ENCODE measurements around the gene LRRC28. TPM values are rescaled to one million over a fixed set of nuclear protein-coding genes. Genes with fewer than 3 reads are reported as not detected.

LRRC28 gene
- total and polyA plus RNA-seq, 2 donors (not counting 1 experiment from before 2014, with no cell fraction given): 13.3 to 31.8 TPM

GRCh38 chr15:99343881-99344551, 92.7 kb downstream of the LRRC28 start:
- WGBS (ENCODE audit: insufficient coverage): 98% methylated on average over 7 of the region's 9 CpGs
- Histone ChIP-seq H2AFZ (ENCODE audit: insufficient read depth, low read depth, low read length, poor library complexity, severe bottlenecking) (no peak overlapping the region), H3K27me3 (replicated peaks in 1 of 4; ENCODE audit: control extremely low read depth in 1 of 4, control insufficient read depth in 3 of 4, insufficient read depth in 4 of 4, low read length in 3 of 4) (no peaks in the 10 kb centered on the region), H3K36me3 (replicated peaks in 1 of 2; ENCODE audit: control extremely low read depth in 1 of 2, control insufficient read depth in 1 of 2, extremely low read depth in 1 of 2, insufficient read depth in 2 of 2, low read length in 1 of 2) (no peaks in the 10 kb centered on the region), H3K4me3 (ENCODE audit: control extremely low read depth in 1 of 5, extremely low read depth in 1 of 5, insufficient read depth in 1 of 5, low read depth in 2 of 5, low read length in 4 of 5) (no peak overlapping the region), H4K20me1 (ENCODE audit: control insufficient read depth, insufficient read depth, low read length, poor library complexity, severe bottlenecking) (no peaks in the 10 kb centered on the region), H3K9ac (ENCODE audit: low read length) (no peak overlapping the region), H3K79me2 (ENCODE audit: control insufficient read depth, insufficient read depth, low read length) (no peaks in the 10 kb centered on the region), H3K27ac (ENCODE audit: low read length in 2 of 2) (no peak overlapping the region), H3K4me1 (ENCODE audit: control insufficient read depth in 2 of 2, insufficient read depth in 2 of 2, low read length in 2 of 2) (peaks cover 20 to 22% of the 10 kb centered on the region in 2 donors), H3K9me3 (ENCODE audit: control extremely low read depth in 1 of 3, control insufficient read depth in 2 of 3, insufficient read depth in 1 of 3, low read length in 2 of 3) (peaks cover 0 to 4% (median under 1%) of the 10 kb centered on the region in 3 donors), H3K4me2 (replicated peaks; ENCODE audit: low read depth, low read length, poor library complexity, severe bottlenecking) (no peak overlapping the region)
- H3K27me3 Mint-ChIP-seq: no peaks in the 10 kb centered on the region
- no peak overlapping the region for H3K27ac Mint-ChIP-seq
- TF ChIP-seq CTCF (IDR thresholded peaks at IDR 0.05) (peak; percentile 49), EZH2 (IDR thresholded peaks at IDR 0.05; ENCODE audit: borderline replicate concordance, insufficient read depth, low read depth, low read length, poor library complexity, severe bottlenecking) (no peak)
- no peak overlapping the region for H3K4me3 Mint-ChIP-seq
- POLR2A ChIA-PET: no interaction called here
- H3K9me3 Mint-ChIP-seq (ENCODE audit: insufficient read depth): no peaks in the 10 kb centered on the region
- DNase-seq: peak; percentile 51
- CTCF ChIA-PET: interaction anchor here (0.8 to 5.7 kb wide), 22 partner anchors 9 to 412 kb away, joined by 3 to 86 read pairs (median 3); partner anchors contain the start of gene MEF2A
- intact Hi-C loops (cut with micrococcal nuclease): loop anchor here (1.0 to 10.0 kb wide), 3 partner anchors 61 to 360 kb away; no protein-coding TSS in a partner anchor
- H3K4me1 Mint-ChIP-seq: peaks cover 26% of the 10 kb centered on the region
- peak; percentile 69 for ATAC-seq (ENCODE audit: low read depth)

GRCh38 chr15:99344639-99345038, 93.4 kb downstream of the LRRC28 start:
- Histone ChIP-seq H3K4me3 (ENCODE audit: control extremely low read depth in 1 of 5, extremely low read depth in 1 of 5, insufficient read depth in 1 of 5, low read depth in 2 of 5, low read length in 4 of 5) (no peak overlapping the region), H3K27me3 (replicated peaks in 1 of 4; ENCODE audit: control extremely low read depth in 1 of 4, control insufficient read depth in 3 of 4, insufficient read depth in 4 of 4, low read length in 3 of 4) (no peaks in the 10 kb centered on the region), H3K9ac (ENCODE audit: low read length) (no peak overlapping the region), H3K79me2 (ENCODE audit: control insufficient read depth, insufficient read depth, low read length) (no peaks in the 10 kb centered on the region), H3K4me1 (ENCODE audit: control insufficient read depth in 2 of 2, insufficient read depth in 2 of 2, low read length in 2 of 2) (peaks cover 20 to 22% of the 10 kb centered on the region in 2 donors), H3K4me2 (replicated peaks; ENCODE audit: low read depth, low read length, poor library complexity, severe bottlenecking) (no peak overlapping the region), H3K36me3 (replicated peaks in 1 of 2; ENCODE audit: control extremely low read depth in 1 of 2, control insufficient read depth in 1 of 2, extremely low read depth in 1 of 2, insufficient read depth in 2 of 2, low read length in 1 of 2) (no peaks in the 10 kb centered on the region), H3K9me3 (ENCODE audit: control extremely low read depth in 1 of 3, control insufficient read depth in 2 of 3, insufficient read depth in 1 of 3, low read length in 2 of 3) (peaks cover 0 to 4% (median 1%) of the 10 kb centered on the region in 3 donors), H4K20me1 (ENCODE audit: control insufficient read depth, insufficient read depth, low read length, poor library complexity, severe bottlenecking) (no peaks in the 10 kb centered on the region), H3K27ac (ENCODE audit: low read length in 2 of 2) (no peak overlapping the region), H2AFZ (ENCODE audit: insufficient read depth, low read depth, low read length, poor library complexity, severe bottlenecking) (no peak overlapping the region)
- Mint-ChIP-seq H3K4me3 (no peak overlapping the region), H3K27ac (no peak overlapping the region), H3K4me1 (peaks cover 26% of the 10 kb centered on the region), H3K9me3 (ENCODE audit: insufficient read depth) (no peaks in the 10 kb centered on the region), H3K27me3 (no peaks in the 10 kb centered on the region)
- no CpG with 5 or more reads among the region's 2 CpGs for WGBS (ENCODE audit: insufficient coverage)
- ChIA-PET CTCF (interaction anchor here (0.8 to 5.7 kb wide), 19 partner anchors 9 to 412 kb away, joined by 3 to 86 read pairs (median 3); partner anchors contain the start of gene MEF2A), POLR2A (no interaction called here)
- ATAC-seq (ENCODE audit: low read depth) (peak; percentile 54), DNase-seq (no peak)
- intact Hi-C loops (cut with micrococcal nuclease): loop anchor here (1.0 to 10.0 kb wide), 3 partner anchors 60 to 360 kb away; no protein-coding TSS in a partner anchor
- TF ChIP-seq CTCF (IDR thresholded peaks at IDR 0.05) (no peak), EZH2 (IDR thresholded peaks at IDR 0.05; ENCODE audit: borderline replicate concordance, insufficient read depth, low read depth, low read length, poor library complexity, severe bottlenecking) (no peak)
